DOHH2 (cell line): ENCODE data around the gene PRR23E.

Experiments used
- H3F3A ChIP-seq: fragments of 200-600 bp; sonication (generic), shearing (Covaris generic); 2 replicates; pipeline ENCODE4 v1.6.0; 2016; ENCODE audit warnings: antibody characterized with exemption, mild to moderate bottlenecking; ENCODE audit not compliant: control insufficient read depth, insufficient read depth
- H3K27ac ChIP-seq: fragments of 200-600 bp; sonication (generic); 2 replicates; pipeline ENCODE4 v1.5.1; 2014; ENCODE audit warnings: low read depth, mild to moderate bottlenecking, low read length, moderate library complexity
- H3K27me3 ChIP-seq: fragments of 200-600 bp; sonication (generic); 2 replicates; pipeline ENCODE4 v1.6.1; 2014; ENCODE audit warnings: mild to moderate bottlenecking, low read length, mixed read lengths; ENCODE audit not compliant: control insufficient read depth
- H3K36me3 ChIP-seq: fragments of 200-600 bp; sonication (generic); 2 replicates; pipeline ENCODE4 v1.6.1; 2014; ENCODE audit warnings: mild to moderate bottlenecking, low read length, moderate library complexity, mixed read lengths; ENCODE audit not compliant: control insufficient read depth
- H3K4me1 ChIP-seq: fragments of 200-600 bp; sonication (generic); 2 replicates; pipeline ENCODE4 v1.6.1; 2014; ENCODE audit warnings: mild to moderate bottlenecking, low read length, mixed read lengths; ENCODE audit not compliant: control insufficient read depth
- H3K4me2 ChIP-seq: fragments of 200-600 bp; sonication (generic); 2 replicates; pipeline ENCODE4 v1.6.0; 2014; ENCODE audit warnings: mild to moderate bottlenecking, low read length, moderate library complexity
- H3K4me3 ChIP-seq: fragments of 200-600 bp; sonication (generic); 2 replicates; pipeline ENCODE4 v1.5.1; 2014; ENCODE audit warnings: mild to moderate bottlenecking, low read length, mixed read lengths
- H3K79me2 ChIP-seq: fragments of 200-600 bp; sonication (generic); 2 replicates; pipeline ENCODE4 v1.6.1; 2014; ENCODE audit warnings: mild to moderate bottlenecking, low read length, mixed read lengths; ENCODE audit not compliant: control insufficient read depth
- H3K9me2 ChIP-seq: fragments of 200-600 bp; sonication (generic); replicated peaks from 2 replicates; pipeline ENCODE4 v1.6.1; 2014; ENCODE audit warnings: mild to moderate bottlenecking, low read length, mixed read lengths; ENCODE audit not compliant: control insufficient read depth
- H3K9me3 ChIP-seq: fragments of 200-600 bp; sonication (generic); 2 replicates; pipeline ENCODE4 v1.6.1; 2014; ENCODE audit warnings: antibody characterized with exemption, low read length, mixed read lengths; ENCODE audit not compliant: control insufficient read depth, insufficient read depth
- H4K20me1 ChIP-seq: fragments of 200-600 bp; sonication (generic); 2 replicates; pipeline ENCODE4 v1.6.0; 2014; ENCODE audit warnings: low read depth, mild to moderate bottlenecking, antibody characterized with exemption, low read length, moderate library complexity; ENCODE audit not compliant: control insufficient read depth, insufficient read depth
- CTCF ChIP-seq: fragments of 200-600 bp; sonication (generic); IDR thresholded peaks from one replicate; pipeline ENCODE4 v1.5.1; 2014; ENCODE audit warnings: antibody characterized with exemption, mild to moderate bottlenecking, low read depth, low read length; ENCODE audit not compliant: poor library complexity, severe bottlenecking
- EZH2phosphoT487 ChIP-seq: fragments of 200-600 bp; sonication (generic); IDR thresholded peaks from 2 replicates; pipeline ENCODE4 v1.6.1; 2017; ENCODE audit warnings: borderline replicate concordance, mild to moderate bottlenecking, antibody characterized with exemption, low read length, moderate library complexity, mixed read lengths

The PRR23E gene

GRCh38 chr3:127152684-127153505 is 40.0 kb upstream of the PRR23E start:
- H3K4me1 ChIP-seq = no peaks in the 10 kb centered on the region
- H3F3A ChIP-seq = no peaks in the 10 kb centered on the region
- H3K4me3 ChIP-seq = no peak overlapping the region
- H3K9me2 ChIP-seq = no peaks in the 10 kb centered on the region
- TF ChIP-seq CTCF (no peak), EZH2phosphoT487 (no peak)
- no peaks in the 10 kb centered on the region for H3K79me2 ChIP-seq
- no peaks in the 10 kb centered on the region for H3K36me3 ChIP-seq
- H3K27ac ChIP-seq = no peak overlapping the region
- no peaks in the 10 kb centered on the region for H4K20me1 ChIP-seq
- peaks cover 6% of the 10 kb centered on the region; the same call in 1 of the 2 replicates for H3K27me3 ChIP-seq
- no peak overlapping the region for H3K4me2 ChIP-seq
- H3K9me3 ChIP-seq = peaks cover 15% of the 10 kb centered on the region; the same call in 1 of the 2 replicates

- Histone ChIP-seq H3K27me3 (peaks cover 6% of the 10 kb centered on the region; the same call in 1 of the 2 replicates), H3K9me3 (peaks cover 15% of the 10 kb centered on the region; the same call in 1 of the 2 replicates)
- TF ChIP-seq EZH2phosphoT487 = no peak
- no peak for TF ChIP-seq CTCF
Observed at GRCh38 chr3:127153506-127153815, 39.5 kb upstream of the PRR23E start.

GRCh38 chr3:127156338-127157050 is 36.4 kb upstream of the PRR23E start:
- TF ChIP-seq CTCF (no peak), EZH2phosphoT487 (no peak)
- H3K36me3 ChIP-seq = no peaks in the 10 kb centered on the region
- no peak overlapping the region for H3K4me3 ChIP-seq
- no peak overlapping the region for H3K4me2 ChIP-seq
- H3K27me3 ChIP-seq = no peaks in the 10 kb centered on the region
- no peaks in the 10 kb centered on the region for H3F3A ChIP-seq
- peaks cover 15% of the 10 kb centered on the region; the same call in 1 of the 2 replicates for H3K9me3 ChIP-seq
- H4K20me1 ChIP-seq = no peaks in the 10 kb centered on the region
- H3K79me2 ChIP-seq = no peaks in the 10 kb centered on the region
- H3K9me2 ChIP-seq = no peaks in the 10 kb centered on the region
- no peaks in the 10 kb centered on the region for H3K4me1 ChIP-seq
- H3K27ac ChIP-seq = no peak overlapping the region

More at GRCh38 chr3:127153506-127153815, 39.5 kb upstream of the PRR23E start:
- H3K4me2 ChIP-seq = no peak overlapping the region
- H3K27ac ChIP-seq = no peak overlapping the region
- H3F3A ChIP-seq = no peaks in the 10 kb centered on the region
- H3K36me3 ChIP-seq = no peaks in the 10 kb centered on the region
- no peaks in the 10 kb centered on the region for H3K4me1 ChIP-seq
- H4K20me1 ChIP-seq = no peaks in the 10 kb centered on the region
- H3K9me2 ChIP-seq = no peaks in the 10 kb centered on the region
- no peak overlapping the region for H3K4me3 ChIP-seq
- no peaks in the 10 kb centered on the region for H3K79me2 ChIP-seq
